ENCODE results near the gene IL21R.
"Not testable (repeated sequence)": the region's sequence is repeated elsewhere in the genome, so short reads cannot be mapped to it uniquely, and the experiment has no call there.

IL21R gene

GRCh38 chr16:27398341-27398893 lies 3.6 kb upstream of the IL21R start:
- ATAC-seq, result not testable (repeated sequence)

GRCh38 chr16:27398894-27399853 lies 2.8 kb upstream of the IL21R start:
- no peak for TF ChIP-seq POU6F1 (CRISPR knock-in tag; IDR thresholded peaks at IDR 0.05; ENCODE audit: borderline replicate concordance, low read depth)
- TF ChIP-seq SNAI2 (CRISPR knock-in tag; IDR thresholded peaks at IDR 0.05), result no peak
- TF ChIP-seq CSDC2 (CRISPR knock-in tag; IDR thresholded peaks at IDR 0.05), result no peak
- no peak for TF ChIP-seq ZNF70 (CRISPR knock-in tag; IDR thresholded peaks at IDR 0.05)
- no peak for TF ChIP-seq PPARA (CRISPR knock-in tag; IDR thresholded peaks at IDR 0.05; ENCODE audit: borderline replicate concordance)
- TF ChIP-seq, protein P1, sequence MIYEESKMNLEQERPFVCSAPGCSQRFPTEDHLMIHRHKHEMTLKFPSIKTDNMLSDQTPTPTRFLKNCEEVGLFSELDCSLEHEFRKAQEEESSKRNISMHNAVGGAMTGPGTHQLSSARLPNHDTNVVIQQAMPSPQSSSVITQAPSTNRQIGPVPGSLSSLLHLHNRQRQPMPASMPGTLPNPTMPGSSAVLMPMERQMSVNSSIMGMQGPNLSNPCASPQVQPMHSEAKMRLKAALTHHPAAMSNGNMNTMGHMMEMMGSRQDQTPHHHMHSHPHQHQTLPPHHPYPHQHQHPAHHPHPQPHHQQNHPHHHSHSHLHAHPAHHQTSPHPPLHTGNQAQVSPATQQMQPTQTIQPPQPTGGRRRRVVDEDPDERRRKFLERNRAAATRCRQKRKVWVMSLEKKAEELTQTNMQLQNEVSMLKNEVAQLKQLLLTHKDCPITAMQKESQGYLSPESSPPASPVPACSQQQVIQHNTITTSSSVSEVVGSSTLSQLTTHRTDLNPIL (CRISPR knock-in tag; IDR thresholded peaks at IDR 0.05; ENCODE audit: low read depth), result no peak
- TF ChIP-seq GLIS3 (CRISPR knock-in tag; IDR thresholded peaks at IDR 0.05), result no peak
- TF ChIP-seq ZNF565 (CRISPR knock-in tag; conservative IDR thresholded peaks at IDR 0.05; ENCODE audit: low read depth), result no peak
- no peak for TF ChIP-seq RARB (CRISPR knock-in tag; IDR thresholded peaks at IDR 0.05)
- no peak for ATAC-seq

DNA sequence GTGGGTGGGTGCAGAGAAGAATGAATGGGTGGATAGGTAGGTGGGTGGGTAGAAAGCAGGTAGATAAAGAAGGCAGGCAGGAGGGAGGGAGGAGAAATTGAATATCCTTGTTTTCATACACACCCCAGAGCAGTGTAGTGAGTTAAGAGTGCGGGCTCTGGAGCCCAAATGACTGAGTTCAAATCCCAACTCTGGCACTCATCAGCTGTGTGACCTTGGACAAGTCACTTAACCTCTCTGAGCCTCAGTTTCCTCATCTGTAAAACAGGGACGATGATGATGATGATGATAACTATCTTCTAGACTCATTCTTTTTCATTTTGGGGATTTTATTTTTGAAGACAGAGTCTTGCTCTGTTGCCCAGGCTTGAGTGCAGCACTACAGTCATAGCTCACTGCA lies 2.0 kb upstream of the IL21R start:
- ATAC-seq, result no peak
- TF ChIP-seq ZNF565 (CRISPR knock-in tag; conservative IDR thresholded peaks at IDR 0.05; ENCODE audit: low read depth) (no peak), ESRRG (CRISPR knock-in tag; IDR thresholded peaks at IDR 0.05) (no peak), PPARA (CRISPR knock-in tag; IDR thresholded peaks at IDR 0.05; ENCODE audit: borderline replicate concordance) (no peak), ZFP30 (CRISPR knock-in tag; IDR thresholded peaks at IDR 0.05) (no peak), ISL1 (CRISPR knock-in tag; IDR thresholded peaks at IDR 0.05) (no peak), CSRNP3 (CRISPR knock-in tag; IDR thresholded peaks at IDR 0.05) (no peak), ARNTL (CRISPR knock-in tag; IDR thresholded peaks at IDR 0.05; ENCODE audit: borderline replicate concordance, low read depth) (no peak), GLIS3 (CRISPR knock-in tag; IDR thresholded peaks at IDR 0.05) (no peak), ZNF8 (CRISPR knock-in tag; IDR thresholded peaks at IDR 0.05) (no peak), POU6F1 (CRISPR knock-in tag; IDR thresholded peaks at IDR 0.05; ENCODE audit: borderline replicate concordance, low read depth) (no peak), ZC3H10 (CRISPR knock-in tag; IDR thresholded peaks at IDR 0.05) (no peak), ZNF70 (CRISPR knock-in tag; IDR thresholded peaks at IDR 0.05) (no peak)
- TF ChIP-seq, protein P1 (CRISPR knock-in tag; IDR thresholded peaks at IDR 0.05; ENCODE audit: low read depth), result no peak
- TF ChIP-seq, protein P2, sequence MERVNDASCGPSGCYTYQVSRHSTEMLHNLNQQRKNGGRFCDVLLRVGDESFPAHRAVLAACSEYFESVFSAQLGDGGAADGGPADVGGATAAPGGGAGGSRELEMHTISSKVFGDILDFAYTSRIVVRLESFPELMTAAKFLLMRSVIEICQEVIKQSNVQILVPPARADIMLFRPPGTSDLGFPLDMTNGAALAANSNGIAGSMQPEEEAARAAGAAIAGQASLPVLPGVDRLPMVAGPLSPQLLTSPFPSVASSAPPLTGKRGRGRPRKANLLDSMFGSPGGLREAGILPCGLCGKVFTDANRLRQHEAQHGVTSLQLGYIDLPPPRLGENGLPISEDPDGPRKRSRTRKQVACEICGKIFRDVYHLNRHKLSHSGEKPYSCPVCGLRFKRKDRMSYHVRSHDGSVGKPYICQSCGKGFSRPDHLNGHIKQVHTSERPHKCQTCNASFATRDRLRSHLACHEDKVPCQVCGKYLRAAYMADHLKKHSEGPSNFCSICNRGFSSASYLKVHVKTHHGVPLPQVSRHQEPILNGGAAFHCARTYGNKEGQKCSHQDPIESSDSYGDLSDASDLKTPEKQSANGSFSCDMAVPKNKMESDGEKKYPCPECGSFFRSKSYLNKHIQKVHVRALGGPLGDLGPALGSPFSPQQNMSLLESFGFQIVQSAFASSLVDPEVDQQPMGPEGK (CRISPR knock-in tag; IDR thresholded peaks at IDR 0.05; ENCODE audit: borderline replicate concordance), result no peak
- TF ChIP-seq, protein P3, sequence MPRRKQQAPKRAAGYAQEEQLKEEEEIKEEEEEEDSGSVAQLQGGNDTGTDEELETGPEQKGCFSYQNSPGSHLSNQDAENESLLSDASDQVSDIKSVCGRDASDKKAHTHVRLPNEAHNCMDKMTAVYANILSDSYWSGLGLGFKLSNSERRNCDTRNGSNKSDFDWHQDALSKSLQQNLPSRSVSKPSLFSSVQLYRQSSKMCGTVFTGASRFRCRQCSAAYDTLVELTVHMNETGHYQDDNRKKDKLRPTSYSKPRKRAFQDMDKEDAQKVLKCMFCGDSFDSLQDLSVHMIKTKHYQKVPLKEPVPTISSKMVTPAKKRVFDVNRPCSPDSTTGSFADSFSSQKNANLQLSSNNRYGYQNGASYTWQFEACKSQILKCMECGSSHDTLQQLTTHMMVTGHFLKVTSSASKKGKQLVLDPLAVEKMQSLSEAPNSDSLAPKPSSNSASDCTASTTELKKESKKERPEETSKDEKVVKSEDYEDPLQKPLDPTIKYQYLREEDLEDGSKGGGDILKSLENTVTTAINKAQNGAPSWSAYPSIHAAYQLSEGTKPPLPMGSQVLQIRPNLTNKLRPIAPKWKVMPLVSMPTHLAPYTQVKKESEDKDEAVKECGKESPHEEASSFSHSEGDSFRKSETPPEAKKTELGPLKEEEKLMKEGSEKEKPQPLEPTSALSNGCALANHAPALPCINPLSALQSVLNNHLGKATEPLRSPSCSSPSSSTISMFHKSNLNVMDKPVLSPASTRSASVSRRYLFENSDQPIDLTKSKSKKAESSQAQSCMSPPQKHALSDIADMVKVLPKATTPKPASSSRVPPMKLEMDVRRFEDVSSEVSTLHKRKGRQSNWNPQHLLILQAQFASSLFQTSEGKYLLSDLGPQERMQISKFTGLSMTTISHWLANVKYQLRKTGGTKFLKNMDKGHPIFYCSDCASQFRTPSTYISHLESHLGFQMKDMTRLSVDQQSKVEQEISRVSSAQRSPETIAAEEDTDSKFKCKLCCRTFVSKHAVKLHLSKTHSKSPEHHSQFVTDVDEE (CRISPR knock-in tag; IDR thresholded peaks at IDR 0.05), result no peak
